SIG-M5 treated with dmso at 0.1 percent for 504 hours (cell line): ENCODE data around the gene RLF.
"Not testable (repeated sequence)": the region's sequence is repeated elsewhere in the genome, so short reads cannot be mapped to it uniquely, and the experiment has no call there.

Source experiments
- DNase-seq: peaks from one replicate; lab custom pipeline; 2025; ENCODE audit not compliant: unreplicated experiment; lab: John Stamatoyannopoulos, UW

The RLF gene

GRCh38 chr1:40162753-40163441 lies 1.7 kb downstream of the RLF start:
- no peak for DNase-seq

- no peak for DNase-seq
Measured at GRCh38 chr1:40167317-40167716, 6.1 kb downstream of the RLF start.

- DNase-seq: no peak
Measured at GRCh38 chr1:40171036-40171435, 9.8 kb downstream of the RLF start.

- DNase-seq: no peak
Measured at GRCh38 chr1:40174788-40175187, 13.6 kb downstream of the RLF start.

- not testable (repeated sequence) for DNase-seq
Measured at GRCh38 chr1:40176989-40177388, 15.8 kb downstream of the RLF start.

- no peak for DNase-seq
Measured at GRCh38 chr1:40178200-40178599, 17.0 kb downstream of the RLF start.

GRCh38 chr1:40179496-40180089 lies 18.4 kb downstream of the RLF start:
- DNase-seq: no peak

GRCh38 chr1:40183055-40183710 lies 22.0 kb downstream of the RLF start:
- peak; percentile 23 for DNase-seq

- DNase-seq: no peak
Measured at GRCh38 chr1:40184193-40184592, 23.0 kb downstream of the RLF start.

GRCh38 chr1:40185951-40186864 lies 25.0 kb downstream of the RLF start:
- no peak for DNase-seq

- no peak for DNase-seq
Measured at GRCh38 chr1:40187399-40187798, 26.2 kb downstream of the RLF start.

GRCh38 chr1:40194639-40195038 lies 33.5 kb downstream of the RLF start:
- DNase-seq: not testable (repeated sequence)

- no peak for DNase-seq
Measured at GRCh38 chr1:40197656-40198055, 36.5 kb downstream of the RLF start.

- no peak for DNase-seq
Measured at GRCh38 chr1:40199126-40199525, 37.9 kb downstream of the RLF start.

- no peak for DNase-seq
Measured at GRCh38 chr1:40204856-40205255, 43.7 kb downstream of the RLF start.

GRCh38 chr1:40210511-40211204 lies 49.5 kb downstream of the RLF start:
- DNase-seq: no peak

- DNase-seq: no peak
Measured at GRCh38 chr1:40218333-40218732, 57.1 kb downstream of the RLF start.

- not testable (repeated sequence) for DNase-seq
Measured at GRCh38 chr1:40221471-40221905, 60.3 kb downstream of the RLF start.

GRCh38 chr1:40221977-40222772 lies 61.0 kb downstream of the RLF start:
- DNase-seq: no peak

GRCh38 chr1:40224040-40224439 lies 62.9 kb downstream of the RLF start:
- no peak for DNase-seq
